GM15510 (cell line): Measurements from ENCODE around the gene SH3BGR.

ENCODE experiments used
- POLR2A ChIP-seq: IDR thresholded peaks from 3 replicates; pipeline ENCODE4 v1.6.1; 2011; ENCODE audit warnings: borderline replicate concordance; ENCODE audit not compliant: insufficient read length; ENCODE audit errors: extremely low read depth

Gene SH3BGR

DNA sequence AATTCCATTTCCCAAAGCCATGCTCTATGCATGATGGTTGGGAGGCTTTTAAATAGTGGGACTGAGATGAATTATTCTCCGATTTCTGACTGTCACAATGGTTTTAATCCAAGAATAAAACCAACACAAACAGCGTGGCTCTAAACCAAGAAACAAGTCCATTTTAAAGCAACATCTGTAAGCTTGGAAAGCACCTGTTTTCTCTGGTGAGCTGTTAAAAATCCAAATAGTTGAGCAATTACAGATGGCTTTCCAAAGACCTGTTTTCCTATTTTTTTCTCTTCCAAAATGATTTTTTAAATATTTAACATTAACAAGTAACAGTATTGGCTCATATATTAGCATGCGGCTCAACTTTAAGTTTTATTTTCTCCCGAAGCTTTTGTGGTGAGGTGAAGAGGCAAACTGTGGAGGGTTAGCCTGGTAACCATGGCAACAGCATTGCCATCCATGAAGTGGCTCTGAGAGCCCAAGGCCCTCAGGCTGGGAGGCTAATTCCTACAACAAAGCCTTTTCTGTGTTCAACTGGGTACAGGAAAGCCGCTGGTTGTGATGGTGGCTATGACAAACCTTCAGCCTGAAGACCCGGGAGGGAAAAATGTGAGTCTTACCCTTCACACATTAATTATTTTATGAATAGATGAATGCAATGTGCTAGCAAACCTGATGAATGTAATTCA is 104.3 kb downstream of the SH3BGR start:
- TF ChIP-seq POLR2A: no peak

DNA sequence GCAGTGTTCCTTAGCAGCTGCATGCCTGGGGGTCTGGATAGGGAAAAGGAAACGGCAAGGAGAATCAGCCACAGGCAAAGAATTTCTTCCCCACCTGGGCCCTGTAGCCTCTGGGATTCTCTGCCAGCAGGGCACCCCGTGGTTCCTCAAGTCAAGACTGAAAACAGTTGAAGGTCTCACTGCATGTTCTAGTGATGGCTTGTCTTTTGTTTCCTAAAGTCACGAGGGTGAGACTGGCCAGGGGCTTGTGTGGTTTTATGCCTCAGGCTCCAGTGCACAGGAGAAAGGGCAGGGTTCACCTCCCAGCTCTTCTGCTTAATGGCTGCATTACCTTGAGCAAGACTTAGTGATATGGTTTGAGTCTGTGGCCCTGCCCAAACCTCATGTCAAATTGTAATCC is 107.7 kb downstream of the SH3BGR start:
- no peak for TF ChIP-seq POLR2A

DNA sequence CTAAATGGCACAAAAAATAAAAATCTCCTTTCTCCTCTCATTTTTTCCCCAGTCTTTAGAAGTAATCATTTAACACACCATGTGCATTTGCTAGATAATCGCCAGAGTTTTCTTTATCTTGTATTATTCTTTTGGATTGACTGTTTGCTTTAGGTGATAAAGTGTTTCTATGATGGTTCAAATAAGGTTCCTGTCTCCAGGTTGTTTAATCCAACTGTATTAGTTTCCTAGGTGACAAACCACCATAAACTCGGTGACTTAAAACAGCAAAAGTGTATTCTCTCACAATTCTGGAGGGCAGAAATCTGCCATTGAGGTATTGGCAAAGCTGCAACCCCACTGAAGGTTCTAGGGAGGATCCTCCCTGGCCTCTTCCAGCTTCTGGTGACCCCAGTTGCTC is 109.4 kb downstream of the SH3BGR start:
- TF ChIP-seq POLR2A: no peak

DNA sequence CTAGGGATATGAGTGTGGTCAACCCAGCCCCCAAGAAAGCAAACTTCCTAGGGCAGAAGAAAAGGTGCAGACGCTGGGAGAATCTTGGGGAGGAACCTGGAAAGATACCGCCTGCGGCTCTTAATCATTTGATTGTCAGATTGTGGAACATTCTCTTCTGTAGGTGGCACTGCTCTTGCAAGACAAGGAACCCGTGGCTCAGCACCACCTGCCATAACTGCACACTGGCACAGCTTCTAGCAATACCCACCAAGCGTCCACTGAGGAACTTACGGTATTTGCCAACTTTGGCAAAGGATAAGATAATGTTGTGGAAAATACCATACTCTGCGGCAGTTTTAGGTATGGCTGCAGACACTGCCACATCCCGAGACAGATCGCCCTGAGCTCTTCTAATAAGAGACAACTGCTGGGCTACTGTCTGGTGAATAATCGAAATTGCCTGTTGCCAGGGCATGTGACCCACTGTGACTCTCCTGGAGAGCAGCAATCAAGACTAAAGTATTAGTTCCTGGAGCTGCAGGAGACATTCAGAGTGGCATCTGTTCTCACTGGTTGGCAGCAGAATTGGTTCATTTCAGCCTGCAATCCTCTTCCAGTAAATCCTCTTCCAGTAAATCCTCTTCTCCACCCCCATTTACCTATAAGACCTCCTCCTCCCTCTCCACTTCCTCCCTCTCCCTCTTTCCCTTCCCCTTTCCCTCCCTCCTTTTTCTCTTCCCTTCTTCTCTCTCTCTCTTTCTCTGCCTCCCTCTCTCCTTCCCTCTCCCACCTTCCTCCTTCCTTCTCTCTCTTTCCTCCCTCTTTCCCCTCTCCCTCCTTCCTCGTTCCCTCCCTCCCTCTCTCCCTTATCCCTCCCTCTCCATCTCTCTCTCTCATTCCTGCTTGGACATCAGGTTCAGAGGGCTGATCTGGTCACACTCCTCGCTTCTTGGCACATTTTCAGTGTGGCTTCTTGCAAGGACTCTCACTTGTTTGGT is 111.3 kb downstream of the SH3BGR start:
- no peak for TF ChIP-seq POLR2A

DNA sequence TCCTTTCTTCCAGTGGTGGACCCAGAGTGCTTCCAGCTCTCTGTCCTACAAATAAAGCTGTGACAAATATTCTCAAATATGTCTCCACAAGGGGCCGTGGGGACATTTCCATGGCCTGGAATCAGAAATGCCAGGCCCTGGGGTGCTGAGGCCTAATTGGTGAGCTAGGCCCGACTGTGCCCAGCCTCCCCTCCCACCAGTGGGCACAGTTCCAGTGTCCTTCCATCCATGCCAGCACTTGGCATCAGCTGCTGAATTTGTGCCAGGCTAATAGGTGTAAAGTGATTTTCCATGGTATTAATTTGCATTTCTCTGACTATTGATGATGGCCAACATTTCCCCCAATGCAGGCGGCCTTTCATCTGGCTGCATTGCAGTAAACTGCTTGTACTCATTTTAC is 112.4 kb downstream of the SH3BGR start:
- no peak for TF ChIP-seq POLR2A
